ENCODE measurements around the gene KRTAP5-7.
"Not testable (repeated sequence)": the region's sequence is repeated elsewhere in the genome, so short reads cannot be mapped to it uniquely, and the experiment has no call there.

KRTAP5-7 gene, protein sequence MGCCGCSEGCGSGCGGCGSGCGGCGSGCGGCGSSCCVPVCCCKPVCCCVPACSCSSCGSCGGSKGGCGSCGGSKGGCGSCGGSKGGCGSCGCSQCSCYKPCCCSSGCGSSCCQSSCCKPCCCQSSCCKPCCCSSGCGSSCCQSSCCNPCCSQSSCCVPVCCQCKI

DNA sequence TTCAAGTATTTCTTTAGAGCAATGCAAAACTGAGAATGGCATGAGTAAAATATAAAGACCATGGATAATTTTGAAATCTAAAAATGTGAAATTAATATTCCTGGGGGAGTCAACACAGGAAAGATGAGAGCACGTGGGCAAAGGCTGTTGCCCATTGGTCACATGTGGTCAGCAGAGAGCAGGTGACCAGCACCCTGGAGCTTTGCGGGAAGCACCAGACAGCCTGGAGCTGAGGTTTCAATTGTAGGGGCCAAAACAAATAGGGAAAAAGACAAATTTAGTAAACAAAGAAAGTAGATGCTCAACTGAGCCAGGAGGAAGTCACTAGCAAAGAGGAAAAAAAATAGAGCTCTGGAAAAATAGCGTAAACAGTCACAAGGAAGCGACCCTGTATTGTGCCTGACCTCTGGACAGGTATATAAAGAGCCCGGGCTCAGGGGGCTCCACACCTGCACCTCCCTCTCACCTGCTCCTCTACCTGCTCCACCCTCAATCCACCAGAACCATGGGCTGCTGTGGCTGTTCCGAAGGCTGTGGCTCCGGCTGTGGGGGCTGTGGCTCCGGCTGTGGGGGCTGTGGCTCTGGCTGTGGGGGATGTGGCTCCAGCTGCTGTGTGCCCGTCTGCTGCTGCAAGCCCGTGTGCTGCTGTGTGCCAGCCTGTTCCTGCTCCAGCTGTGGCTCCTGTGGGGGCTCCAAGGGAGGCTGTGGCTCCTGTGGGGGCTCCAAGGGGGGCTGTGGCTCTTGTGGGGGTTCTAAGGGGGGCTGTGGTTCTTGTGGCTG lies at the start of gene KRTAP5-7:
KRTAP5-7 (plus strand) TSS at position 472 of the 780 bp plus-strand sequence; CDS start at position 506, 34 bp downstream.
- not testable (repeated sequence) for DNase-seq (ENCODE audit: low read depth)

DNA sequence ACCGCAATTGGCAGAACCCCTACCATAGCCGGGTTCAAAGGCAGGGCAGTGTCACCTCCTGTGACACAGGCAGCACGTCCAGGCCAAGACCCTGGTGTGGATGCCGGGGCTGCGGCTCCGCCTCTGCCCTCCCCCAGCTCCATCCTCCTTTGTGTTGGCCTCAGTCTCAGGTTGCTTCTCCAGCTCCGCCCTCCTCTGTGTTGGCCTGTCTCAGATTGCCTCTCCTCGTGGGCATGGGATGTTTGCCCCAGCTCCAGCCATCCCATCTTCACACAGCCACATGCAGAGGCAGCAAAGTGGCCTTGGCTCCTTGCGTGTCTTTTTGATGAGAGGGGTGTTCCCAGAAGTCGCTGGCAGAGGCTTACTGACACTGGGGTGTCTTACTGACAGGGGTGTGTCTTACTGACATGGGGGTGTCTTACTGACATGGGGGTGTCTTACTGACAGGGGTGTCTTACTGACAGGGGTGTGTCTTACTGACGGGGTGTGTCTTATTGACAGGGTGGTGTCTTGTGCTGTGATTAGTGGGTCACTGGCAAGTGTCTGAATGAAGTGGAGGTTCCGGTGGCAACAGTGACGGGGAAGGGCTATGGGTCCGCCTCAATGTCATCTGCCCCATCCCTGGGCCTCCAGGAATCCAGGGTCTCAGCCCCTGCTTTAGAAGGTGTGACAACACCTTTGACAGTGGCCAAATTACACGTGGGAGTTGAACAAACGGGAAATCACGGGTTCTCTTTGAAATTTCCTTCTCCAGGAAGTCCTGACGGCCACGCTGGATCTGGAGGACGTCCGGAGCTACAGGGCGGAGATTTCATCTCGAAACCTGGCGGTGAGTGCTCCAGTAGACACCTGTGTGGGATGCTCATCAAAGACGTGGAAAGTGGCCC lies 49.2 kb upstream of the KRTAP5-7 start:
- no peak for DNase-seq (ENCODE audit: low read depth)

DNA sequence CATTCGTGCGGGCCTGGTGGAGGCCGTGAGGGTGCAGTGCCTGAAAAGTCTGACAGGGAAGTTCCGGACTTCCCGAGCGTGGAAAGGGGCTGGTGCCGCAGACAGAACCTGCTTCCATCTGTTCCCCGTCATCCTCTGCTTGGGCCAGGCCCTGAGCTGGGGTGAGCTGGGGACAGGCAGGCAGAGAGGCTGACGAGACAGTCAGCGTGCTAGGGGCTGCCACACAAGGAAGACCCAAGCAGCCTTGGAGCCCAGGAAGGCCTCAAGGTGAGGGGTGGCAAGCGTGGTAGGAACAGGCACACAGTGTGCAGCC lies 48.6 kb upstream of the KRTAP5-7 start:
- no peak for DNase-seq (ENCODE audit: low read depth)

DNA sequence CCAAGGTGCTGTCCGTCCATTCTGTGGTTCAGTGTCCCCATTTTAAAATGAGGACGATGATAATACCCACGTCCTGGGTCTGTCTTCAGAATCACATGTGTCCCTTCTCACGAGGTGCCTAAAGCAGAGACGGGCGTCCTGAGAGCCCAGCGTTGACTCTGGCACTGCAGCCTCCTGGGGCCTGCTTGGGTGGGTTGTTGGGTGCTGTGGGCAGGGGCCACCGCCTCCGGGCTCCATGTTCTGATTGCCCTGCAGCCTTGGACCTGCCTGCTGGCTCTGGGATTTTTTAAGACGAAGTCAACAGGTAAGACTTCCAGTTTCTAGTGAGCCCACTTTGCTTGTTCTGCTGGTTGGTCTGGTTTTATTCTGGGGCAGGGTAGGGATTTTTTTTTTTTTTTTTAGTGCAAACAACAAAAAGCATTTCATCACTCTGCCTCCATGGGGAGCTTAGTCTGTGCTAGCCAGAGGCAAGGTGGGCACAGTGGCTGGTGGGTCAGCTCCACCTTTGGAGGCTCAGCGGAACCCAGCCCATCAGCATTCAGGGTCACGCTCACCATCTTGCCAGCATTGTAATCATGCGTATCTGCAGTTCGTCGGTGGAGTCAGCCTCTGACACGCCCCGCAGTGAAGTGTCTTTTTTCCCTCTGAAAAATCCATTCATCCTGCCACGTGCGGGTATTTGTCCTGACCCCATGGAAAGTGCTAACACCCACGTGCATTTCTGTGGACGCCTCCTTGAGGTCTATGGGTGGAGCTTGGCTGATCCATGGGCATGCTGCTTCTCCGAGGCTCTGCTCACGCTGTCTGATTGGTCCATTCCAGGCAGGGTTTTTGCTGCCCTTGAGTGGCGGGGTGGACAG lies 45.7 kb upstream of the KRTAP5-7 start:
- DNase-seq (ENCODE audit: low read depth), result no peak

DNA sequence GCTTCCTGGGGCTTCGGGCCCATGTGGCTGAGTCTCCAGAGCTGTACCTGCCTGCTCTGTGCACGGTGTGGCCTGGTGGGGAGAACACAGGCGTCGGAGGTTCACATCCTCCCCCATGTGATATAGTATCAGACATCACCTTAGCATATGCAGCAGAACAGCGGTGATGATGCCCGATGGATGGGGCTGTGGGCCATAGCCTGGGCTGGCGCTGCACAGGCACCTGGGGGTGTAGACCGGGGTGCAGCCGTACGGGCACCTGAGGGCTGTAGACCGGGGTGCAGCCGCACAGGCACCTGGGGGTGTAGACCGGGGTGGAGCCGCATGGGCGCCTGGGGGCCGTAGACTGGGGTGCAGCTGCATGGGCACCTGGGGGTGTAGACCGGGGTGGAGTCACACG lies 44.9 kb upstream of the KRTAP5-7 start:
- no peak for DNase-seq (ENCODE audit: low read depth)

DNA sequence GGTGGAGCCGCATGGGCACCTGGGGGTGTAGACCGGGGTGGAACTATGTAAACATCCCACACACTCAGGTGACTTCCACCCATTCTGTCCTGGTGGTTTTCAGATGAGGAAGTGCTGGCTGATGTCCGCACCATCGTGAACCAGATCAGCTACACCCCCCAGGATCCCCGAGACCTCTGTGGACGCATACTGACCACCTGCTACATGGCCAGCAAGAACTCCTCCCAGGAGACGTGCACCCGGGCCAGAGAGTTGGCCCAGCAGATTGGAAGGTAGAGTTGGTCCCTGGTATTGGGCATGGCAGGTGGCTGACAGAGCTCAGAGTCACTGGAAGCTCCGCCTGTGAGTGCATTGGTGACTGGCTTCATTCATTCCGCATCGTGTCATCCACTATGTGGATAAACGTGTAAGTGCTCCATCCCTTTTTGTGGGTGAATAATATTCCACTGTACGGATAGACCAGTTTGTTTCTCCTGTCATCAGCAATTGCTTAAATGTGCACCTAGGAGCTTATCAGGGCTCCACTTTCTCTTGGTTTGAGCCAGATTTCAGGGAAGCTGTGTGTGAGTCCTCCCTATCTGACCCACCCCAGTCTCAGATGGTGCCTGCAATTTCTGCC lies 44.2 kb upstream of the KRTAP5-7 start:
- no peak for DNase-seq (ENCODE audit: low read depth)

DNA sequence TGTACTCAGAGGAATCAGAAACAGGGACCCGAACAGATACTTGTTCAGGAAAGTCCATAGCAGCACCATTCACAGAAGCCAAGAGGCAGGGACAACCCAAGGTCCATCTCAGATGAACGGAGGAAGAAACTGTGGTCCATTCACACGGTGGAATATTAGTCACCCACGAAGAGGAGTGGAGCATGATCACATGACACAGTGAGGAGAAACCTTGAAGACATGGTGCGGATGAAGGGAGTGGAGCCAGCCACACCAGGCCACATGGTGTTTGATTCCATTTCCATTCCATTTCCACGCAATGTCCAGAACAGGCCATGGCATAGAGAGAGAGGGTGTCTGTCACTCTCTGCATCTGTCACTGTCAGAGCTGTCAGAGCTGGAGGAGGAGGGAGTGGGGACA lies 43.4 kb upstream of the KRTAP5-7 start:
- DNase-seq (ENCODE audit: low read depth), result no peak

DNA sequence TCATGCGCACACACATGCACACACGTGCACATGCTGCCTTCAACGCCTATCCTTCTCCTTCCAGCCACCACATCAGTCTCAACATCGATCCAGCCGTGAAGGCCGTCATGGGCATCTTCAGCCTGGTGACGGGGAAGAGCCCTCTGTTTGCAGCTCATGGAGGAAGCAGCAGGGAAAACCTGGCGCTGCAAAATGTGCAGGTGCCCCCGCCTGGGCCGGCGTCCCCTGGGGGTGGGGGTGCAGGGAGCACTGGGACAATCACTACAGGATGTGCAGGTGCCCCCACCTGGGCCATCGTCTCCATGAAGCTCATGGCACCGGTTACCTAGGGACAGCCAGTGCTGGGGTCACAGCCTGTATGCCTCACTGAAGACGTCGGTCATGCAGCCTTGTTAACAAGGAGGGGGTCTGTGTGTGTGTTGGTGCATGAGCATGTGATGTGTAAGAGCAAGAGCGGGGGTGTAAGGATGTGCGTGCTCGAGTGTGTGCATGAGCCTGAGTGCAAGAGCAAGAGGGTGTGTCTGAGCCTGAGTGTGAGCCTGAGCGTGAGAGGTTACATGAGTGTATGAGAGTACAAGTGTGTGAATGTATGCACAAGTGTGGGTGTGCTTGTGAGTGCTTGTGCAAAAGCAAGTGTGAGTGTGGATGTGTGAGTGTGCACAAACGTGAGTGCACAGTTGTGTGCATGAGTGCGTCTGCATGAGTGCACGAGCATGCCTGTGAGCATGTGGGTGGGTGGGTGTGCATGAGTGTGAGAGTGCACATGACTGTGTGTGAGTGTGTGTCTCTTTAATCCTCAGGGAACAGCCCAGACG lies 42.6 kb upstream of the KRTAP5-7 start:
- DNase-seq (ENCODE audit: low read depth), result no peak

DNA sequence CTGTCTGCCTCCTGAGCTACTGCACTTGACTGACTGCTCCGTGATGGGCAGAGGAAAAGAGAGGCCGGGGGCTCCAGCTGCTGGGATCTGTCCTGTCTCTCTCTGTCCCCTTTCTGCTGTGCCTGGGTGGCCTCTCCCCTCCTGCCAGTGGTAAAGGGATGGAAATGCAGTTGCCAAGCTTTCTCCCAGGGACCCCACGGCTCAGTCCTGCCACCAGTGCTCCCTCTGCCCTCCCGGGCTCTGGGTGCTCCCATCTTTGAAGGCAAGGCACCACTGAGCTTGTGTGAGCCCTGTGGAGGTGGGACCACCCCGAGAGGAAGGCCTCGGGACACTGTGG lies 42.0 kb upstream of the KRTAP5-7 start:
- DNase-seq (ENCODE audit: low read depth), result no peak

DNA sequence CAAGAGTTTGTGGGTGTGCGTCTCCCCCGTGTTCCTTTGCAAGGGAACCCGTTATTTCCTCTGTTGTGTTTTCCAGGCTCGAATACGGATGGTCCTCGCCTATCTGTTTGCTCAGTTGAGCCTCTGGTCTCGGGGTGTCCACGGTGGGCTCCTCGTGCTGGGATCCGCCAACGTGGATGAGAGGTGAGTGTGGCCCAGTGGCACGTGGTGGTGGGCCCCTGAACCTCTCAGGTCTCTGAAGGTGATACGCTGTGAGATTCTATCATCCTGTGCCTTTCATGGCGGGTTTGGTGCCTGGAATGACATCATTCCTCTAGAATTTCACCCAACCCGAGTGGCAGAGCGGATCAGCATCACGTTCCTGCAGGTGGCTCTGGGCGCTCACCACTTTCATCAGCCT lies 41.6 kb upstream of the KRTAP5-7 start:
- DNase-seq (ENCODE audit: low read depth), result no peak

DNA sequence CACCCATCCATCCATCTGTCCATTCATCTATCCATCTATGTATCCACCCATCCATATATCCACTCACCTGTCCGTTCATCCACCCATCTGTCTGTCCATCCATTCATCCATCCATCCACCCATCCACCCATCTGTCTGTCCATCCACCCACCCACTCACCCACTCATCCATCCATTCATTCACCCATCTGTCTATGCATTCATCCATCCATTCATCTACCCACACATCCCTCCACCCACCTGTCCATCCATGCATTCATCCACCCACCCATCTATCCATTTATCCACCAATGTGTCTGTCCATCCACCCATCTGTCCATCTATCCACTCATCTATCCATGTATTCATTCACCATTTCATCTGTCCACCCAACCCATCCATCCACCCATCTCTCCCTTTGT lies 40.7 kb upstream of the KRTAP5-7 start:
- DNase-seq (ENCODE audit: low read depth), result no peak

DNA sequence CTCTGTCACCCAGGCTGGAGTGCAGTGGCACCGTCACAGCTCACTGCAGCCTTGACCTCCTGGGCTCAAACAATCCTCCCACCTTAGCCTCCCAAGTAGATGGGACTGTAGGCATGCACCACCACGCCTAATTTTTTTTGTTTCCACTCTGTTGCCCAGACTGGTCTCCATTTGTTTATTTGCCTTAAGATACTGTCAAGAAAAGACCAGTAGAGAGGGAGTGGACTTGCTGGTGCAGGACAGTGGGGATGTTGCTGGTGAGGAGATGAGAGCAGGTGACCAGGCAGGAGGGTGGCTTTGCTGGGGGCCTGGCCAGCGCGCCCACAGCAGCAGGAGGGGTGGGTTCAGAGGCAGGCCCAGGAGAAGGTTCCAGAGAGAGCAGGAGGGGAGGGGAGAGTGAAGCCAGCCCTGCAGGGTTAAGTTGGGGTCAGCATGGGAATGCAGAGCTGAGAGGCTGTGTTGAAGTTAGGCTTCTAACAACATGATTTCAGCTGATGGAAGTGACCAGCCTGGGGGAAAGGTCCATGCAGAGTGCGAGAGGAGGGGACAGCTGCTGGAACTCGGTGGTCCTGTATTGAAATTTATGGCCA lies 38.3 kb upstream of the KRTAP5-7 start:
- no peak for DNase-seq (ENCODE audit: low read depth)

DNA sequence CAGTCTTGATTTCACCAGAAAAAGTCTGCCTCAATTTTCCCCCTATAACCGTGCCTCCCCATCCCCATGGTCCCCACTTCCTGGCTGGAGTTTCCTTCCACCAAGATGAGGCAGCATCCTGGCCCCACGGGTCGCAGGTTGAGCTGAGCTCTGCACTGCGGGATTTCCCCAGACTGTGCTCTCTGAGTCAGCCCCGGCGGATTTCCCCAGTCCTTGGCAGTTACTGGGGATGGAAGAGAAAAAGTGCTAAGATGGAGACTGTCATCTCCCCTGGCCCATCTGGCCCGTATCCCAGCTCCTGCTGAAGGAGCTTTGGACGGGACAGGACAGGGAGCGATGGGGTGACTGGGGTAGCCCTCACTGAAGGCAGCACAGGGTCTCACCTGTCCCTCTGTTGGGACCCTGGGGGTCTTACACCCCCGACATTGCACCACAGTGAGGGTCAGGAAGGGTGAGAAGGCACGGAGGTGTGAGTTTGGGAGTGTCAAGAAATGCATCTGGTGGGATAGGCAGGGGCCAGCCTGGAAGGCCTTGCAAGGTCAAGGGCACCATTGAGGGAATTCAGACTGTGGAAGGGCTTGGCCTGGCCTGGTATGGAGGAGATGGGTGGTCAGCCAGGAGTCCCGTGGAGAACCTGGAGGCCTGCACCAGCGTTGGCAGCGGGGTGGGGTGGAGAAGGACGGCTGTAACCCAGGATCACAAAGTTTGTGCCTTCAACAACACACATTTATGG lies 37.6 kb upstream of the KRTAP5-7 start:
- DNase-seq (ENCODE audit: low read depth), result peak; percentile 89

DNA sequence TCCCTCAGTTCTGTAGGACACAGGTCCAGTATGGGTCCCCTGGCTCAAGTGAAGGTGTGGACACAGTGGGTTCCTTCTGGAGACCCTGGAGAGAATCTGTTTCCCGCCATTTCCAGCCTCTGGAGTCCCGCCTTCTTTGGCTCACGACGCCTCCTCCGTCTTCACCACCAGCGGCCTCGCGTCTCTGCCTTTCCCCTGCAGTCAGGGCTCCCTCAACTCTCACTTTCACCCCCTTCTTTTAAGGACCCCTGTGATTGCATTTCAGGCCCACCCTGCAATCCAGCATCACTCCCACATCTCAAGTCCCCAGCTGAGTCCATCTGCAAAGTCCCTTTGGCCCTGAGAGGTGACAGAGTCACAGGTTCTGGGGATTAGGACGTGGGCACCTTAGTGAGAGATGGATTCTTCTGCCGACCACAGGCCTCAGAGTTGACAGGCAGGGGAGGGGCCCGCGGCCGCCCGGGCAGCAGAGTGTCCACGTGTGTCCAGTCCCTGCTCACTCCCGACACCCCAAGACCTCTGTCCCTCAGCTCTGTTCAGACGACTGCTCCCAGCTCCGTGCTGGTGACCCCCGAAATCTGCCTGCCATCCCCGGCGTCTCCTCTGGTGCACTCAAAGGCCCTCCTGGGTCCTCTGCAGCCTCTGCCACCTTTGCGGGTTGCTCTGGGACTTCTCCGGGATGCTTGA lies 36.9 kb upstream of the KRTAP5-7 start:
- no peak for DNase-seq (ENCODE audit: low read depth)

DNA sequence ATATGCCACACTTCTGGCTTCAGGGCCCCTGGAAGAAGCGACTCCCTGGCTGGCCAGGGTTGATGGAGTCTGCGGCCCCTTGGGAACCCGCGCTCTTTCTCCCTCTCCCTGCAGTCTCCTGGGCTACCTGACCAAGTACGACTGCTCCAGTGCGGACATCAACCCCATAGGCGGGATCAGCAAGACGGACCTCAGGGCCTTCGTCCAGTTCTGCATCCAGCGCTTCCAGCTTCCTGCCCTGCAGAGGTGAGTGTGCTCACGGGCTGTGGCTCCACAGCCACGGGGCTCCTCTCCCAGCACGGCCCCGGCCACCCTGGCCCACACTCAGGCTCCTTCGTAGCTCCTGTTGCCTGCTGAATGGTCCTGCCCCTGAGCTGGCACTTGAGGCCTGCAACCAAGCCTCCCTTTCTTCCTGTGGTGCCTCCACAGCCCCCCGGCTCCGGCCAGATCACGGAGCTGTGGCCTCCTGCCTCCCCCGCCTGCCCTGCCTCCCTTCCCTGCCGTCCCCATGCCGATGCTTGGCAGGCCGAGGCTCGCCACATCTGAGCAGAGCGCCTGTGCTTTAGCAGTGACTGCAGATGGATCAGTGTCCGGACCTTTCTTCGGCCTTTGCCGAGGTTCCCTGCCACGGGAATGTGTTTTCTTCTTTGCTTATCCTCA lies 36.2 kb upstream of the KRTAP5-7 start:
- no peak for DNase-seq (ENCODE audit: low read depth)

DNA sequence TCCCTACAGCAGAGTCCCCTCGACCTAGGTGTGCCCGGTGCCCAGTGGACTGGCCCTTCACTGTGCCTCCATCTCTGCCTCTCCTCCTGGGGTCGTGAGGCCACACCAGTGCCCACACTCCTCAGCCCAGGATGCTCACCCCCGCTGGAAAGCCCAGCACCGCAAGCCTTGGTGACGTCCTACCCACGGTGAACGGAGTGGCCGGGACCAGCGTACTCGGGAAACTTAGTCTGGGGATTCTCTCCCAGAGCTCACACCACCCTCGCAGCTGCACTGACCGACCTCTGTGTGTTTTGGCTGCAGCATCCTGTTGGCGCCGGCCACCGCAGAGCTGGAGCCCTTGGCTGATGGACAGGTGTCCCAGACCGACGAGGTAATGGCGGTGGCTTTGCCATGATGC lies 35.5 kb upstream of the KRTAP5-7 start:
- no peak for DNase-seq (ENCODE audit: low read depth)

DNA sequence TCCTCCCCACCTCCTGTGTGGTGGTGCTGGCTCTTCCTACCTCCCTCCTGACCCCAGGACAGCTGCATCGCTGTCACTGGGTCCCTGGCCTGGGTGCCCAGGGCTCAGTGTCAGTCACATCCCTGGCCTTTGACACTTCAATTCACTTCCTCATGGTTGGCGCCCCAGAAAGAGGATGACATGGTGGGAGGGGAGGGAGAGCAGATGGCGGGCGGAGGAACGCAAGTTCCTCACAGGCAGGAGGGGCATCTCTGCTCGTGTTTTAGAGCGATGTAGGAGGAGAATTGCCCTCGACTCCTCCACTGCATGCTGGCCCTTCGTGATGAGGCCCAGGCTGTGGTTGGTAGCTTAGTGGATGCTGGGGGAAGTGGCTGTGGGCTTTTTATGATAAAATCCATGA lies 35.1 kb upstream of the KRTAP5-7 start:
- DNase-seq (ENCODE audit: low read depth), result no peak

Measured in iris pigment epithelial cell (primary cell).